ENCODE measurements around the gene ABCC5. TPM values are rescaled to one million over a fixed set of nuclear protein-coding genes. Genes with fewer than 3 reads are reported as not detected.

Gene ABCC5
- total and polyA plus RNA-seq, 2 of the 8 experiments (the other 6 are each of a cell fraction or from before 2014, with no cell fraction given) = 25.3 to 40.8 TPM

DNA sequence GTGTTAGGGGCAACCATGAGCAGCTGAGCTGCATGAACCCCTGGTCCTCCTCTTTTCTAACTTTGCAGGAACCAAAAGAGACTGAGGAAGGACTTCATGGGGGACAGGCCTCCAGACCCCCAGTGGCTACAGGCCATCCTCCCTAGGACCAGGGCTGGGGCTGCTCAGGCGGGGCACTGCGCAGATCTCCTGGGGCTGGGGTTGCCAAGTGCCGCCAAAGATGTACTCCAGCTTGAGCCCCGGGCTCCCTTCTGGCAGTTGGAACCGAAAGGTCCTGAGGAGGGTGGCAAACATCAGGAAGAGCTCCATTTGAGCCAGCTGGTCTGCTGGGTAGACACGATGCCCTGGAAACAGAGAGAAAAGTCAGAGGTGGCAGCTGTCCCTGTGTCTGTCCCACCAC is 121.9 kb downstream of the ABCC5 start:
- Histone ChIP-seq H2BK20ac (ENCODE audit: low read length) (no peak overlapping the region), H4K20me1 (replicated peaks in 1 of 2; ENCODE audit: control insufficient read depth in 1 of 2, insufficient read depth in 2 of 2, low read length in 2 of 2) (no peaks in the 10 kb centered on the region), H3K36me3 (ENCODE audit: control insufficient read depth in 2 of 4, insufficient read depth in 4 of 4, low read length in 3 of 4) (no peaks in the 10 kb centered on the region), H3K4me2 (ENCODE audit: insufficient read depth in 1 of 2, low read depth in 2 of 2, low read length in 2 of 2) (no peak overlapping the region), H3K9me3 (ENCODE audit: insufficient read depth in 2 of 2, low read depth in 1 of 2, low read length in 1 of 2) (no peaks in the 10 kb centered on the region), H3K56ac (replicated peaks; ENCODE audit: insufficient read length, low read depth, low read length) (no peak overlapping the region), H4K5ac (ENCODE audit: insufficient read length, low read depth, low read length) (no peak overlapping the region), H3K79me2 (ENCODE audit: control insufficient read depth in 1 of 2, insufficient read depth in 2 of 2, low read length in 2 of 2) (no peaks in the 10 kb centered on the region), H2BK12ac (ENCODE audit: low read depth, low read length) (0 out of 2 replicates have a peak overlapping the region, but pooled peaks have one; percentile 9), H3K4ac (replicated peaks; ENCODE audit: insufficient read length, low read depth, low read length) (no peak overlapping the region), H3K14ac (ENCODE audit: insufficient read length) (no peak overlapping the region), H3K79me1 (ENCODE audit: low read depth, low read length) (no peaks in the 10 kb centered on the region), H2BK15ac (ENCODE audit: low read length) (no peak overlapping the region; the same call in 1 of the 2 replicates), H2BK120ac (replicated peaks; ENCODE audit: low read depth, low read length) (no peak overlapping the region), H3K9ac (replicated peaks in 1 of 4; ENCODE audit: extremely low read depth in 1 of 4, low read depth in 3 of 4, low read length in 3 of 4) (no peak overlapping the region), H3K23ac (ENCODE audit: insufficient read length) (no peak overlapping the region), H3K4me3 (ENCODE audit: extremely low read depth in 1 of 4, insufficient read depth in 2 of 4, low read depth in 3 of 4, low read length in 4 of 4) (no peak overlapping the region), H2BK5ac (ENCODE audit: low read depth, low read length) (no peak overlapping the region), H2AK5ac (ENCODE audit: low read depth, low read length) (peak overlapping the region; percentile 2; the same call in 1 of the 2 replicates), H3K23me2 (ENCODE audit: low read depth, low read length) (no peaks in the 10 kb centered on the region), H2AFZ (ENCODE audit: low read length) (no peak overlapping the region), H3K4me1 (replicated peaks in 1 of 4; ENCODE audit: control insufficient read depth in 3 of 4, insufficient read depth in 4 of 4, low read length in 3 of 4) (peaks cover 0 to 3% (median 0%) of the 10 kb centered on the region in 4 experiments; a peak in 3 of 7 replicates), H4K8ac (ENCODE audit: extremely low read depth, insufficient read depth, low read length) (no peak overlapping the region), H3K18ac (ENCODE audit: extremely low read depth, low read length) (no peak overlapping the region), H4K91ac (replicated peaks; ENCODE audit: insufficient read length, low read length) (no peak overlapping the region), H3K27ac (ENCODE audit: low read depth, low read length) (no peak overlapping the region), H3K27me3 (replicated peaks in 1 of 4; ENCODE audit: control insufficient read depth in 3 of 4, extremely low read depth in 1 of 4, insufficient read depth in 3 of 4, low read length in 3 of 4) (no peaks in the 10 kb centered on the region)
- FAIRE-seq (no peak), DNase-seq (ENCODE audit: low read depth in 1 of 2, low spot score in 2 of 2) (no peak)
- 78% methylated on average over 6 of the region's 6 CpGs; no CpG with 5 or more reads in 1 of the 2 experiments for WGBS, 2 experiments (ENCODE audit: extremely low coverage in 1 of 2, insufficient coverage in 1 of 2, insufficient read length in 1 of 2, insufficient replicate concordance in 2 of 2, low coverage in 1 of 2, low lambda C conversion rate in 2 of 2, missing lambda C conversion rate in 1 of 2)
- POLR2A ChIA-PET (ENCODE audit: partially characterized antibody) = interaction anchor here (2.2 kb wide), 1 partner anchor 122 kb away, joined by 9 read pairs; the partner anchor contains the start of gene ABCC5
- CTCF ChIA-PET (ENCODE audit: partially characterized antibody) = interaction anchor here (0.6 to 6.4 kb wide), 55 partner anchors 10 to 1719 kb away, joined by 3 to 53 read pairs (median 4); partner anchors contain the start of genes ABCC5, CLCN2, EIF2B5 and POLR2H
- TF ChIP-seq POLR2AphosphoS5 (IDR thresholded peaks at IDR 0.05; ENCODE audit: low read depth, low read length) = no peak
- no peak for TF ChIP-seq SUZ12 (IDR thresholded peaks at IDR 0.05; ENCODE audit: low read length)
- no peak for TF ChIP-seq MAFK (IDR thresholded peaks at IDR 0.05; ENCODE audit: low read depth, low read length)
- no peak for TF ChIP-seq TCF12 (IDR thresholded peaks at IDR 0.05; ENCODE audit: low read depth, low read length)
- no peak for TF ChIP-seq RXRA (IDR thresholded peaks at IDR 0.05; ENCODE audit: insufficient read depth, low read depth, low read length)
- TF ChIP-seq SIN3A (conservative IDR thresholded peaks at IDR 0.05 in 1 of 2, IDR thresholded peaks at IDR 0.05 in 1 of 2; ENCODE audit: low read depth in 1 of 2, low read length in 2 of 2) = no peak
- no peak for TF ChIP-seq SP1 (IDR thresholded peaks at IDR 0.05; ENCODE audit: low read depth, low read length)
- TF ChIP-seq POU5F1 (IDR thresholded peaks at IDR 0.05; ENCODE audit: low read depth, low read length) = no peak
- TF ChIP-seq TAF7 (optimal IDR thresholded peaks at IDR 0.05; ENCODE audit: borderline replicate concordance, low read depth, low read length) = no peak
- no peak for TF ChIP-seq NANOG (IDR thresholded peaks at IDR 0.05; ENCODE audit: insufficient read depth, low read depth, low read length, poor library complexity, severe bottlenecking)

Measured in H1 (cell line).